WTC11 (cell line): ENCODE measurements around the gene PPDPF.

Experiments used
- TF ChIP-seq, protein P1 (sequence below): sonication (generic); formaldehyde crosslinking; IDR thresholded peaks from 2 replicates; pipeline ENCODE4 v1.8.0; 2022; ENCODE audit warnings: mild to moderate bottlenecking, missing genetic modification reagents
- TF ChIP-seq, protein P2 (sequence below): sonication (generic); formaldehyde crosslinking; conservative IDR thresholded peaks from 2 replicates; pipeline ENCODE4 v1.8.1; 2023; ENCODE audit warnings: mild to moderate bottlenecking, low read depth, missing genetic modification reagents, moderate library complexity
- TF ChIP-seq, protein P3 (sequence below): fragments of 200-600 bp; IDR thresholded peaks from 2 replicates; pipeline ENCODE4 v1.8.0; 2022; ENCODE audit warnings: antibody characterized with exemption
- TF ChIP-seq, protein P4 (sequence below): sonication (generic); formaldehyde crosslinking; conservative IDR thresholded peaks from 2 replicates; pipeline ENCODE4 v1.8.1; 2022; ENCODE audit warnings: mild to moderate bottlenecking, missing genetic modification reagents
- TF ChIP-seq, protein P5 (sequence below): sonication (generic); formaldehyde crosslinking; IDR thresholded peaks from 2 replicates; pipeline ENCODE4 v1.8.0; 2022; ENCODE audit warnings: mild to moderate bottlenecking, missing genetic modification reagents

DNA sequence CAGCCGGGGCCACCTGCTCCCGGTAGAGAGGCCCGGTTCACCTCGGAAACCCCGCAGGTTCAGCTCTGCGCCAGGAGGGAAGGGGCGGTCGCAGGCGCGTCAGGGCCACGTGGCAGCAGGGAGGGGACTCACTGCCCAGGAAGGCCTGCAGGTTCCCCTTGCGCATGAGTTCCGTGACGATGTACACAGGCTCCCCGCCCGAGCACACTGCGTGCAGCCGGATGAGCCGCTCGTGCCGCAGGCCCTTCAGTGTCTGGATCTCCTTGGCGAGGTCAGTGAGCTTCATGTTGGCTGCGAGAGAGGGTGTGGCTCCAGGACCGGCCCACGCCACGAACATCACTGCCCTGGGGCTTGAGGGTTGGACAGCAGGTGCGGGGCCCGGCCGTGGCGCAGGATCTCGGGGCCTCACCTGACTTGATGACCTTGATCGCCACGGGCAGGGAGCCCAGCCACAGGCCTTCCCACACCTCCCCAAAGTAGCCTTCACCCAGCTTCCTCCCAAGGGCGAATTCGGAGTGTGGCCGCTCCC, 21.5 kb downstream of the PPDPF start:
- TF ChIP-seq, protein P1, sequence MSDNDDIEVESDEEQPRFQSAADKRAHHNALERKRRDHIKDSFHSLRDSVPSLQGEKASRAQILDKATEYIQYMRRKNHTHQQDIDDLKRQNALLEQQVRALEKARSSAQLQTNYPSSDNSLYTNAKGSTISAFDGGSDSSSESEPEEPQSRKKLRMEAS (CRISPR knock-in tag): no peak
- TF ChIP-seq, protein P2, sequence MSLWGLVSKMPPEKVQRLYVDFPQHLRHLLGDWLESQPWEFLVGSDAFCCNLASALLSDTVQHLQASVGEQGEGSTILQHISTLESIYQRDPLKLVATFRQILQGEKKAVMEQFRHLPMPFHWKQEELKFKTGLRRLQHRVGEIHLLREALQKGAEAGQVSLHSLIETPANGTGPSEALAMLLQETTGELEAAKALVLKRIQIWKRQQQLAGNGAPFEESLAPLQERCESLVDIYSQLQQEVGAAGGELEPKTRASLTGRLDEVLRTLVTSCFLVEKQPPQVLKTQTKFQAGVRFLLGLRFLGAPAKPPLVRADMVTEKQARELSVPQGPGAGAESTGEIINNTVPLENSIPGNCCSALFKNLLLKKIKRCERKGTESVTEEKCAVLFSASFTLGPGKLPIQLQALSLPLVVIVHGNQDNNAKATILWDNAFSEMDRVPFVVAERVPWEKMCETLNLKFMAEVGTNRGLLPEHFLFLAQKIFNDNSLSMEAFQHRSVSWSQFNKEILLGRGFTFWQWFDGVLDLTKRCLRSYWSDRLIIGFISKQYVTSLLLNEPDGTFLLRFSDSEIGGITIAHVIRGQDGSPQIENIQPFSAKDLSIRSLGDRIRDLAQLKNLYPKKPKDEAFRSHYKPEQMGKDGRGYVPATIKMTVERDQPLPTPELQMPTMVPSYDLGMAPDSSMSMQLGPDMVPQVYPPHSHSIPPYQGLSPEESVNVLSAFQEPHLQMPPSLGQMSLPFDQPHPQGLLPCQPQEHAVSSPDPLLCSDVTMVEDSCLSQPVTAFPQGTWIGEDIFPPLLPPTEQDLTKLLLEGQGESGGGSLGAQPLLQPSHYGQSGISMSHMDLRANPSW (CRISPR knock-in tag): no peak
- TF ChIP-seq, protein P3, sequence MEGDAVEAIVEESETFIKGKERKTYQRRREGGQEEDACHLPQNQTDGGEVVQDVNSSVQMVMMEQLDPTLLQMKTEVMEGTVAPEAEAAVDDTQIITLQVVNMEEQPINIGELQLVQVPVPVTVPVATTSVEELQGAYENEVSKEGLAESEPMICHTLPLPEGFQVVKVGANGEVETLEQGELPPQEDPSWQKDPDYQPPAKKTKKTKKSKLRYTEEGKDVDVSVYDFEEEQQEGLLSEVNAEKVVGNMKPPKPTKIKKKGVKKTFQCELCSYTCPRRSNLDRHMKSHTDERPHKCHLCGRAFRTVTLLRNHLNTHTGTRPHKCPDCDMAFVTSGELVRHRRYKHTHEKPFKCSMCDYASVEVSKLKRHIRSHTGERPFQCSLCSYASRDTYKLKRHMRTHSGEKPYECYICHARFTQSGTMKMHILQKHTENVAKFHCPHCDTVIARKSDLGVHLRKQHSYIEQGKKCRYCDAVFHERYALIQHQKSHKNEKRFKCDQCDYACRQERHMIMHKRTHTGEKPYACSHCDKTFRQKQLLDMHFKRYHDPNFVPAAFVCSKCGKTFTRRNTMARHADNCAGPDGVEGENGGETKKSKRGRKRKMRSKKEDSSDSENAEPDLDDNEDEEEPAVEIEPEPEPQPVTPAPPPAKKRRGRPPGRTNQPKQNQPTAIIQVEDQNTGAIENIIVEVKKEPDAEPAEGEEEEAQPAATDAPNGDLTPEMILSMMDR: no peak
- TF ChIP-seq, protein P4, sequence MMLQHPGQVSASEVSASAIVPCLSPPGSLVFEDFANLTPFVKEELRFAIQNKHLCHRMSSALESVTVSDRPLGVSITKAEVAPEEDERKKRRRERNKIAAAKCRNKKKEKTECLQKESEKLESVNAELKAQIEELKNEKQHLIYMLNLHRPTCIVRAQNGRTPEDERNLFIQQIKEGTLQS (CRISPR knock-in tag): no peak
- TF ChIP-seq, protein P5, sequence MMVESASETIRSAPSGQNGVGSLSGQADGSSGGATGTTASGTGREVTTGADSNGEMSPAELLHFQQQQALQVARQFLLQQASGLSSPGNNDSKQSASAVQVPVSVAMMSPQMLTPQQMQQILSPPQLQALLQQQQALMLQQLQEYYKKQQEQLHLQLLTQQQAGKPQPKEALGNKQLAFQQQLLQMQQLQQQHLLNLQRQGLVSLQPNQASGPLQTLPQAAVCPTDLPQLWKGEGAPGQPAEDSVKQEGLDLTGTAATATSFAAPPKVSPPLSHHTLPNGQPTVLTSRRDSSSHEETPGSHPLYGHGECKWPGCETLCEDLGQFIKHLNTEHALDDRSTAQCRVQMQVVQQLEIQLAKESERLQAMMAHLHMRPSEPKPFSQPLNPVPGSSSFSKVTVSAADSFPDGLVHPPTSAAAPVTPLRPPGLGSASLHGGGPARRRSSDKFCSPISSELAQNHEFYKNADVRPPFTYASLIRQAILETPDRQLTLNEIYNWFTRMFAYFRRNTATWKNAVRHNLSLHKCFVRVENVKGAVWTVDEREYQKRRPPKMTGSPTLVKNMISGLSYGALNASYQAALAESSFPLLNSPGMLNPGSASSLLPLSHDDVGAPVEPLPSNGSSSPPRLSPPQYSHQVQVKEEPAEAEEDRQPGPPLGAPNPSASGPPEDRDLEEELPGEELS (CRISPR knock-in tag): no peak
